Mesendoderm (in vitro differentiated cells): ENCODE data around the gene NCK2.
A peak's percentile ranks its signal among the peaks of the same experiment; 100 is the strongest.

ENCODE experiments used
- DNase-seq: peaks from one replicate; pipeline ENCODE4 v3.0.0; 2013
- H2AK5ac ChIP-seq: 2 replicates; pipeline ENCODE4 v1.6.1; 2013; ENCODE audit warnings: low read length, inconsistent platforms
- H2BK120ac ChIP-seq: 2 replicates; pipeline ENCODE4 v1.6.1; 2013; ENCODE audit warnings: low read depth, mild to moderate bottlenecking, low read length, moderate library complexity, mixed read lengths
- H2BK15ac ChIP-seq: replicated peaks from 2 replicates; pipeline ENCODE4 v1.6.1; 2013; ENCODE audit warnings: low read depth, mild to moderate bottlenecking, moderate library complexity
- H2BK5ac ChIP-seq: 2 replicates; pipeline ENCODE4 v1.6.1; 2013; ENCODE audit warnings: low read length, inconsistent platforms
- H3K18ac ChIP-seq: 2 replicates; pipeline ENCODE4 v1.6.1; 2013; ENCODE audit warnings: mild to moderate bottlenecking, low read length, mixed read lengths
- H3K23ac ChIP-seq: one replicate; pipeline ENCODE4 v1.6.1; 2013; ENCODE audit warnings: low read length
- H3K27ac ChIP-seq: 2 replicates; pipeline ENCODE4 v1.5.1; 2013; ENCODE audit warnings: low read depth, mild to moderate bottlenecking, inconsistent platforms, low read length, moderate library complexity
- H3K27me3 ChIP-seq: 2 replicates; pipeline ENCODE4 v1.6.1; 2013; ENCODE audit warnings: low read length, control low read depth, mild to moderate bottlenecking, inconsistent platforms; ENCODE audit not compliant: insufficient read depth, poor library complexity
- H3K36me3 ChIP-seq: 2 replicates; pipeline ENCODE4 v1.6.1; 2013; ENCODE audit warnings: low read length, inconsistent platforms; ENCODE audit not compliant: control insufficient read depth, insufficient read depth
- H3K4ac ChIP-seq: one replicate; pipeline ENCODE4 v1.6.1; 2013; ENCODE audit warnings: low read depth, mild to moderate bottlenecking, low read length, moderate library complexity
- H3K4me1 ChIP-seq: 2 replicates; pipeline ENCODE4 v1.6.1; 2013; ENCODE audit warnings: low read depth, low read length, inconsistent platforms; ENCODE audit not compliant: control insufficient read depth
- H3K4me2 ChIP-seq: 2 replicates; pipeline ENCODE4 v1.6.1; 2013; ENCODE audit warnings: low read length
- H3K4me3 ChIP-seq: 2 replicates; pipeline ENCODE4 v1.5.1; 2013; ENCODE audit warnings: mild to moderate bottlenecking, low read length
- H3K56ac ChIP-seq: one replicate; pipeline ENCODE4 v1.6.1; 2013; ENCODE audit warnings: low read length
- H3K79me1 ChIP-seq: 2 replicates; pipeline ENCODE4 v1.6.1; 2013; ENCODE audit warnings: low read length, inconsistent platforms
- H3K79me2 ChIP-seq: 2 replicates; pipeline ENCODE4 v1.6.1; 2013; ENCODE audit warnings: mild to moderate bottlenecking, low read length; ENCODE audit not compliant: control insufficient read depth, insufficient read depth
- H3K9ac ChIP-seq: 2 replicates; pipeline ENCODE4 v1.6.1; 2013; ENCODE audit warnings: low read length, inconsistent platforms
- H4K5ac ChIP-seq: one replicate; pipeline ENCODE4 v1.6.1; 2013; ENCODE audit warnings: low read length
- H4K8ac ChIP-seq: one replicate; pipeline ENCODE4 v1.6.1; 2013; ENCODE audit warnings: low read depth, mild to moderate bottlenecking, control low read depth, low read length, moderate library complexity
- WGBS: extraction: QIAGEN DNeasy Blood & Tissue Kit; methylation state at CpG from one replicate; pipeline ENCODE4 v1.1.7; 2013; ENCODE audit warnings: low lambda C conversion rate, missing lambda C conversion rate; ENCODE audit not compliant: insufficient coverage; ENCODE audit errors: extremely low coverage; 5-methylcytosine and 5-hydroxymethylcytosine counted together

The NCK2 gene

GRCh38 chr2:105834931-105835330 lies 90.2 kb downstream of the NCK2 start:
- DNase-seq: no peak
- Histone ChIP-seq H3K18ac (no peak overlapping the region), H2BK15ac (no peak overlapping the region), H3K79me2 (peaks cover 38% of the 10 kb centered on the region), H3K4ac (no peak overlapping the region), H3K9ac (no peak overlapping the region), H3K56ac (no peak overlapping the region), H4K8ac (no peak overlapping the region), H2BK120ac (no peak overlapping the region), H3K27me3 (no peaks in the 10 kb centered on the region), H2BK5ac (no peak overlapping the region), H3K23ac (no peak overlapping the region), H3K36me3 (no peaks in the 10 kb centered on the region), H3K4me1 (peaks cover 12% of the 10 kb centered on the region), H3K4me3 (no peak overlapping the region), H3K79me1 (peaks cover 19% of the 10 kb centered on the region), H2AK5ac (no peak overlapping the region), H3K4me2 (no peak overlapping the region), H3K27ac (no peak overlapping the region), H4K5ac (no peak overlapping the region)
- WGBS: no CpG with 5 or more reads among the region's 1 CpG

GRCh38 chr2:105836341-105836740 lies 91.6 kb downstream of the NCK2 start:
- Histone ChIP-seq H3K79me2 (peaks cover 35% of the 10 kb centered on the region), H3K4ac (no peak overlapping the region), H3K4me1 (peaks cover 24% of the 10 kb centered on the region), H4K8ac (no peak overlapping the region), H3K23ac (no peak overlapping the region), H3K27ac (no peak overlapping the region), H2BK5ac (no peak overlapping the region), H3K79me1 (peaks cover 18% of the 10 kb centered on the region), H3K9ac (no peak overlapping the region), H3K56ac (no peak overlapping the region), H2BK120ac (no peak overlapping the region), H3K4me2 (no peak overlapping the region), H2BK15ac (no peak overlapping the region), H4K5ac (no peak overlapping the region), H3K27me3 (no peaks in the 10 kb centered on the region), H3K4me3 (no peak overlapping the region), H3K36me3 (no peaks in the 10 kb centered on the region), H3K18ac (no peak overlapping the region), H2AK5ac (no peak overlapping the region)
- DNase-seq: no peak
- no CpG with 5 or more reads among the region's 4 CpGs for WGBS

GRCh38 chr2:105836840-105837692 lies 92.4 kb downstream of the NCK2 start:
- no CpG with 5 or more reads among the region's 5 CpGs for WGBS
- Histone ChIP-seq H3K27ac (no peak overlapping the region), H2BK120ac (no peak overlapping the region), H3K56ac (no peak overlapping the region), H3K18ac (no peak overlapping the region), H2BK5ac (no peak overlapping the region), H3K79me1 (peaks cover 18% of the 10 kb centered on the region), H4K5ac (no peak overlapping the region), H4K8ac (no peak overlapping the region), H3K79me2 (peaks cover 33% of the 10 kb centered on the region), H3K4me3 (no peak overlapping the region), H2BK15ac (no peak overlapping the region), H3K4ac (no peak overlapping the region), H2AK5ac (no peak overlapping the region), H3K9ac (no peak overlapping the region), H3K4me1 (peaks cover 28% of the 10 kb centered on the region), H3K23ac (no peak overlapping the region), H3K27me3 (no peaks in the 10 kb centered on the region), H3K36me3 (no peaks in the 10 kb centered on the region), H3K4me2 (no peak overlapping the region)
- no peak for DNase-seq

GRCh38 chr2:105839793-105840192 lies 95.1 kb downstream of the NCK2 start:
- Histone ChIP-seq H2BK5ac (no peak overlapping the region), H4K8ac (no peak overlapping the region), H3K27me3 (no peaks in the 10 kb centered on the region), H3K4ac (no peak overlapping the region), H3K4me3 (no peak overlapping the region), H2BK120ac (no peak overlapping the region), H3K9ac (no peak overlapping the region), H4K5ac (no peak overlapping the region), H2BK15ac (no peak overlapping the region), H3K18ac (no peak overlapping the region), H3K23ac (no peak overlapping the region), H3K79me2 (peaks cover 28% of the 10 kb centered on the region), H3K36me3 (no peaks in the 10 kb centered on the region), H3K4me1 (peaks cover 36% of the 10 kb centered on the region), H3K4me2 (no peak overlapping the region), H3K27ac (no peak overlapping the region), H2AK5ac (no peak overlapping the region), H3K56ac (no peak overlapping the region), H3K79me1 (peaks cover 19% of the 10 kb centered on the region)
- no peak for DNase-seq
- whole genome bisulfite sequencing: no CpG with 5 or more reads among the region's 4 CpGs

GRCh38 chr2:105840933-105841332 lies 96.2 kb downstream of the NCK2 start:
- H3K79me2 ChIP-seq: peaks cover 29% of the 10 kb centered on the region
- no peak overlapping the region for H3K56ac ChIP-seq
- no peak overlapping the region for H4K5ac ChIP-seq
- H2BK15ac ChIP-seq: no peak overlapping the region
- no peaks in the 10 kb centered on the region for H3K36me3 ChIP-seq
- H2BK5ac ChIP-seq: peak overlapping the region; percentile 58
- peak overlapping the region; percentile 82 for H3K18ac ChIP-seq
- no peak overlapping the region for H3K4ac ChIP-seq
- DNase-seq: no peak
- H3K4me1 ChIP-seq: peaks cover 36% of the 10 kb centered on the region
- H3K27me3 ChIP-seq: no peaks in the 10 kb centered on the region
- no peak overlapping the region for H4K8ac ChIP-seq
- no peak overlapping the region for H3K4me2 ChIP-seq
- H2BK120ac ChIP-seq: peak overlapping the region; percentile 24
- WGBS: no CpG with 5 or more reads among the region's 4 CpGs
- no peak overlapping the region for H3K4me3 ChIP-seq
- H3K23ac ChIP-seq: no peak overlapping the region
- no peak overlapping the region for H3K27ac ChIP-seq
- H3K79me1 ChIP-seq: peaks cover 19% of the 10 kb centered on the region
- no peak overlapping the region for H3K9ac ChIP-seq
- H2AK5ac ChIP-seq: no peak overlapping the region
